K562 treated with DMSO at 1 percent for 48 hours (cell line): ENCODE results near the gene OR6F1. TPM values are rescaled to one million over a fixed set of nuclear protein-coding genes. Genes with fewer than 3 reads are reported as not detected.

Source experiments
- total RNA-seq: library from RNA; unstranded; fragments of 300-600 nt; gene quantifications from 2 replicates; pipeline ENCODE4 v1.2.3, GENCODE V29; 2022; ENCODE audit warnings: low replicate concordance; ENCODE audit errors: extremely low read depth

The OR6F1 gene
- total RNA-seq: not detected in 2 replicates

DNA sequence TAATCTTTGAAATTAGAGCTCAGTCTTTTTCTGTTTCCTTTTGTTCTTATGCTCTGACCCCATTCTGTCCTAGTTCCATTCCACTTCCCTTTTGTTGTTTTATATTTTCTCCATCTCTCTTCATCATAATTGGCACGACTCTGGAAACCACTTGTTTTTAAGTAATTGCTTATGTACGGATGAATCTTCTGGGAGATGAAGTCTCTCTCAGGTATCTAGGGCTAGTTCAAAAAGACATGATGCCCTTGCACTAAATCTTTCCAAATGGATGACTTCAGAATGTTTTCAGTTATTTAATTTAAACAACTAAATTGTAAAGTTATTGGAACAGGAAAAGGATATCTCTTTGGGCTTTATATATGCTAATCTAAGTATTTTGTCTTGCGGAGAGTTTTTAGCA, at the start of gene OR6F1:
OR6F1 (minus strand) TSS at position 101 of the 400 bp plus-strand sequence. CDS start 3,891 bp downstream, outside the sequence.

GRCh38 chr1:247760456-247760855, 44.0 kb upstream of the OR6F1 start, which contains the start of gene OR1C1:
Gene OR1C1, minus strand, starts transcription at chr1:247760556. Its CDS starts 2,150 bp downstream, at chr1:247758406.

GRCh38 chr1:247748041-247748440, 31.6 kb upstream of the OR6F1 start, which contains the start of gene OR14A2:
Gene OR14A2, minus strand, starts transcription at chr1:247748141.

GRCh38 chr1:247738315-247738714, 21.9 kb upstream of the OR6F1 start, which contains the start of gene OR14K1:
Gene OR14K1, plus strand, starts transcription at chr1:247738615. Its CDS starts 0 bp downstream, at chr1:247738615.

DNA sequence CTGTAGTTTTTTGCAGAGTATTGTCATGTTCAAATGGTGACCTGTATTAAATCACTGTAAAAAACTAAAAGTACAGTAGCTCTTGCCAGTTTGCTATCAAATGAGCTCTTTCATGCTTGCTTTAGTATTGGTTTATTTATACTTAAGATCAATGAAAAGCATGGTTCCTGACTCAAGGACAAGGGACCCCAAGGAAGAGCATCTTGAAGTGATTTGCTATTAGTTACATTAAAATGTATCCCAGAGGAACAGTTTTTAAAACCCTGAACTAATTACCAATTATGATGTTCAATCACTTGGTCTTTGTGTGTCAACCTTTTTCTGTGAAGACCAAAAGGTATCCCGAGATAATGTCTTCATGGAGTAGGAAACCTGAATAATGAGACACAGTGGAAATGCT, 36.8 kb downstream of the OR6F1 start, which contains the start of gene OR13G1:
OR13G1 (minus strand) TSS at position 101 of the 400 bp plus-strand sequence. CDS start 6,698 bp downstream, outside the sequence.

Other genes with a start within 250 kb of the OR6F1 start
- not detected in 2 replicates for gene OR2C3, start 180.2 kb downstream of the OR6F1 start, total RNA-seq
- gene GCSAML, start 167.5 kb downstream of the OR6F1 start, total RNA-seq: not detected in 2 replicates
- gene OR2G2, start 128.3 kb downstream of the OR6F1 start, total RNA-seq: not detected in 2 replicates
- not detected in 2 replicates for gene OR2G3, start 111.1 kb downstream of the OR6F1 start, total RNA-seq
- gene OR13G1, start 36.9 kb downstream of the OR6F1 start, total RNA-seq: not detected in 2 replicates
- gene OR14K1, start 22.0 kb upstream of the OR6F1 start, total RNA-seq: not detected in 2 replicates
- not detected in 2 replicates for gene OR14A2, start 31.5 kb upstream of the OR6F1 start, total RNA-seq
- not detected in 2 replicates for gene OR1C1, start 43.9 kb upstream of the OR6F1 start, total RNA-seq
- gene OR14A16, start 107.5 kb upstream of the OR6F1 start, total RNA-seq: not detected in 2 replicates
- not detected in 2 replicates for gene OR11L1, start 125.2 kb upstream of the OR6F1 start, total RNA-seq
- not detected in 2 replicates for gene TRIM58, start 140.5 kb upstream of the OR6F1 start, total RNA-seq
- not detected in 2 replicates for gene OR2W3, start 178.9 kb upstream of the OR6F1 start, total RNA-seq
- not detected in 2 replicates for gene OR2T8, start 203.6 kb upstream of the OR6F1 start, total RNA-seq
- not detected in 2 replicates for gene OR2AJ1, start 208.2 kb upstream of the OR6F1 start, total RNA-seq
- not detected in 2 replicates for gene OR2L8, start 232.2 kb upstream of the OR6F1 start, total RNA-seq
- gene OR2AK2, start 248.6 kb upstream of the OR6F1 start, total RNA-seq: not detected in 2 replicates